DMS114 treated with DMSO at 0.1 percent for 48 hours (cell line): ENCODE measurements around the gene LDLRAD4.

Experiments
- DNase-seq: peaks from one replicate; lab custom pipeline; 2025; ENCODE audit not compliant: unreplicated experiment; lab: John Stamatoyannopoulos, UW

The LDLRAD4 gene

GRCh38 chr18:13380691-13381070 lies 162.1 kb downstream of the LDLRAD4 start:
- no peak for DNase-seq

GRCh38 chr18:13381331-13381730 lies 162.8 kb downstream of the LDLRAD4 start:
- no peak for DNase-seq

- no peak for DNase-seq
These were observed 163.4 kb downstream of the LDLRAD4 start for GRCh38 chr18:13381944-13382365.

- DNase-seq: no peak
These were observed 163.9 kb downstream of the LDLRAD4 start for GRCh38 chr18:13382366-13382953.

- DNase-seq: no peak
These were observed 164.6 kb downstream of the LDLRAD4 start for GRCh38 chr18:13382954-13383827.

- no peak for DNase-seq
These were observed 168.6 kb downstream of the LDLRAD4 start for GRCh38 chr18:13386891-13387801.

GRCh38 chr18:13387855-13388548 lies 169.4 kb downstream of the LDLRAD4 start:
- DNase-seq: no peak

- DNase-seq: no peak
These were observed 170.3 kb downstream of the LDLRAD4 start for GRCh38 chr18:13388586-13389490.

GRCh38 chr18:13389491-13390131 lies 171.1 kb downstream of the LDLRAD4 start:
- DNase-seq: no peak

GRCh38 chr18:13390196-13390595 lies 171.6 kb downstream of the LDLRAD4 start:
- DNase-seq: no peak

GRCh38 chr18:13390711-13391110 lies 172.2 kb downstream of the LDLRAD4 start:
- DNase-seq: no peak

- DNase-seq: no peak
These were observed 173.6 kb downstream of the LDLRAD4 start for GRCh38 chr18:13392029-13392750.

- no peak for DNase-seq
These were observed 174.3 kb downstream of the LDLRAD4 start for GRCh38 chr18:13392899-13393298.

GRCh38 chr18:13393338-13393737 lies 174.8 kb downstream of the LDLRAD4 start:
- no peak for DNase-seq

GRCh38 chr18:13394801-13395200 lies 176.2 kb downstream of the LDLRAD4 start:
- no peak for DNase-seq

GRCh38 chr18:13395577-13395976 lies 177.0 kb downstream of the LDLRAD4 start:
- DNase-seq: no peak

- no peak for DNase-seq
These were observed 179.1 kb downstream of the LDLRAD4 start for GRCh38 chr18:13397504-13398163.

GRCh38 chr18:13398631-13399030 lies 180.1 kb downstream of the LDLRAD4 start:
- no peak for DNase-seq
